Measurements from ENCODE around the gene RBM15B.

DNA sequence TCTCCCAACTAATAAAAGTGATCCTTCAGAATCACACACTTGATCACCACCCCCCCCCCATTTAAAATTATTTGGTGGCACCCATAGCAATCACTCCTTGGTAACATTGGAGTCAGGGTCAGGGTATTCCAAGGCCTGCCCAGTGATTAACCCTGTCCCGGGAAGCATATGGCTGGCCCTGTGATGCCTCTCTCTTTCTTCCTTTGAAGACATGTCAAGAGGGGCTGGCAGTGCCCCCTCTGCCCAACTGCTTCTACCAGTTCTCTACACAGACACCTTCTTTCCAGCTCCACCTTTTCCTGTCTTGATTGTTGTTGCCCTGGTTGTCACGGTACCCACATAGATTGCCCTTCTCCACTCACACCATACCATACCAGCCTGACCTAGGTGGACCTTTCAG lies 36.9 kb upstream of the RBM15B start:
- TF ChIP-seq RNF2 (IDR thresholded peaks at IDR 0.05), result no peak
- TF ChIP-seq, protein P1, sequence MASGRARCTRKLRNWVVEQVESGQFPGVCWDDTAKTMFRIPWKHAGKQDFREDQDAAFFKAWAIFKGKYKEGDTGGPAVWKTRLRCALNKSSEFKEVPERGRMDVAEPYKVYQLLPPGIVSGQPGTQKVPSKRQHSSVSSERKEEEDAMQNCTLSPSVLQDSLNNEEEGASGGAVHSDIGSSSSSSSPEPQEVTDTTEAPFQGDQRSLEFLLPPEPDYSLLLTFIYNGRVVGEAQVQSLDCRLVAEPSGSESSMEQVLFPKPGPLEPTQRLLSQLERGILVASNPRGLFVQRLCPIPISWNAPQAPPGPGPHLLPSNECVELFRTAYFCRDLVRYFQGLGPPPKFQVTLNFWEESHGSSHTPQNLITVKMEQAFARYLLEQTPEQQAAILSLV (tag; IDR thresholded peaks at IDR 0.05), result no peak
- TF ChIP-seq GTF2F1 (IDR thresholded peaks at IDR 0.05; ENCODE audit: low read depth, low read length), result no peak
- TF ChIP-seq, protein P2, sequence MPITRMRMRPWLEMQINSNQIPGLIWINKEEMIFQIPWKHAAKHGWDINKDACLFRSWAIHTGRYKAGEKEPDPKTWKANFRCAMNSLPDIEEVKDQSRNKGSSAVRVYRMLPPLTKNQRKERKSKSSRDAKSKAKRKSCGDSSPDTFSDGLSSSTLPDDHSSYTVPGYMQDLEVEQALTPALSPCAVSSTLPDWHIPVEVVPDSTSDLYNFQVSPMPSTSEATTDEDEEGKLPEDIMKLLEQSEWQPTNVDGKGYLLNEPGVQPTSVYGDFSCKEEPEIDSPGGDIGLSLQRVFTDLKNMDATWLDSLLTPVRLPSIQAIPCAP (CRISPR knock-in tag; IDR thresholded peaks at IDR 0.05; ENCODE audit: borderline replicate concordance), result no peak
- TF ChIP-seq ZNF561 (CRISPR knock-in tag; conservative IDR thresholded peaks at IDR 0.05), result no peak
- no peak for TF ChIP-seq SMARCE1 (IDR thresholded peaks at IDR 0.05)
- no peak for TF ChIP-seq CC2D1A (IDR thresholded peaks at IDR 0.05)
- no peak for TF ChIP-seq HNRNPH1 (optimal IDR thresholded peaks at IDR 0.05; ENCODE audit: low read depth, low read length)
- TF ChIP-seq ZNF699 (CRISPR knock-in tag; IDR thresholded peaks at IDR 0.05; ENCODE audit: insufficient replicate concordance), result no peak
- TF ChIP-seq ESRRA (IDR thresholded peaks at IDR 0.05; ENCODE audit: borderline replicate concordance, low read depth), result no peak

All from K562 (cell line).